Right hindlimb (tissue), 1 donor: Measurements from ENCODE around the gene ZDHHC4.
"Not testable (repeated sequence)": the region's sequence is repeated elsewhere in the genome, so short reads cannot be mapped to it uniquely, and the experiment has no call there.

Source experiments
- DNase-seq: peaks from one replicate; pipeline ENCODE4 v3.0.0-alpha.2; 2018

Gene ZDHHC4

DNA sequence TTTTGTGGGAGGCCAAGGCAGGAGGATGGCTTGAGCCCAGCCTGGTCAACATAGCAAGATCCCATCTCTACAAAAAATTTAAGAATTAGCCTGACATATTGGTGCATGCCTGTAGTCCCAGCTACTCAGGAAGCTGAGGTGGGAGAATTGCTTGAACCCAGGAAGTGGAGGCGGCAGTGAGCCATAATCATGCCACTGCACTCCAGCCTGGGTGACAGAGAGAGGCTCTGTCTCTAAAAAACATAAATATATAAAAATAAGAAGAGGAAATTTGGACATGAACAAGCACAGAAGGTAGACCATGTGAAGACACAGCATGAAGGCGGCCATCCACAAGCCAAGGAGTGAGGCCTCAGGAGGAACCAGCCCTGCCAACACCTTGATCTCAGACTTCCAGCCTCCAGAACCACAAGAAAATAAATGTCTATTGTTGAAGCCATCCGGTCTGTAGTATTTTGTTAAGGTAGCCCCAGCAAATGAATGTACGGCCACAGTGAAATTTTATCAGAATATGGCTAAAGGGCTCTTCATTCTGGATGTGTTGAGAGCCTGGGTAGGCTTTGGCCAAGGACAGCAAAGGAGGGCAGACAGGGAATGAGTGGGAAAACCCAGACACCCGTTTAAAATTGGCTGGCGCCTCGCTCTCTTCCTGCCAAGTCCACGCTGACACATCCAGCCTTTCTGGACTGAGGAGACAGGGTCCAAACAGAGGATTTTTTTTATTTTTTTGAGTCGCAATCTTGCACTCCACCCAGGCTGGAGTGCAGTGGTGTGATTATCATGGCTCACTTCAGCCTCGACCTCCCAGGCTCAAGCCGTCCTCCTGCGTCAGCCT lies 13.1 kb upstream of the ZDHHC4 start:
- DNase-seq: no peak

- no peak for DNase-seq
Observed at GRCh38 chr7:6565655-6566054, 11.6 kb upstream of the ZDHHC4 start.

DNA sequence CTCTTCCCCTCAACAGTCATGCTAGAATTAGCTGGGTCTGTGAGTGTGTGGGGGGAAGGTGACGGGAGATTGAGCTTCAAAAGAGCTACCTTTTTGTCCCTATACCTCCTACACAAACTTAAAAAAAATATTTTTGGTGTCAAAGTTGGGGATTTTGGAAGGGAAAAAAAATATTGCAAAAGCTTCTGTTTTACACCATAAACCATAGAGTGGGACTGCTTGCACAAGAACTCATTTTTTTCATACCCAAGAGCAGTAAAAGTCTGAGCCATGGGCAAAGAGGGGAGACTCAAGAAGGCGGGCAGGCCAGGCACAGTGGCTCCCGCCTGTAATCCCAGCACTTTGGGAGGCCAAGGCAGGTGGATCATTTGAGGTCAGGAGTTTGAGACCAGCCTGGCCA lies 9.4 kb upstream of the ZDHHC4 start:
- no peak for DNase-seq

DNA sequence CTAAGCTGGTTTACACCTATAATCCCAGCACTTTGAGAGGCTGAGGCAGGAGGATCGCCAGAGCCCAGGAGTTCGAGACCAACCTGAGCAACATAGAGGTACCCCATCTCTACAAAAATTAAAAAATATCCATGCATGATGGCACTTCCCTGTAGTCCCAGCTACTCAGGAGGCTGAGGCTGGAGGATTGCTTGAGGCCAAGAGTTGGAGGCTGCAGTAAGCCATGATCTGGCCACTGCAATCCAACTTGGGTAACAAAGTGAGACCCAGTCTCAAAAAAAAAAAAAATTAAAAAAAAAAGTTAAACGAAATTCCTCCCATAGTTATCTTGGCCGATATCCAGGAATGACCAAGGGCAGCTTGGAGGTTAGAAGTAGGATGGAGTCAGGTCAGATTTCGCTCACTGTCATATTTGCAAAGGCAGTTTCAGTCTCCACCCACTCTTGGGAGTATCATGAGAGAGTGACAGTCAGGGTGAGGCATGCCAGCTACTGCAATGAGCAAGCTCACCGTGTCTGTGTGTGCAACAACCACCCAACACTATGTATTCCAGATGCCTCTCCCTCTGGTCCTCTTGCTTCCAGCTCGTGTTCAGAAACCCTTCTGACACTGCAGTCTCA lies 6.0 kb upstream of the ZDHHC4 start:
- DNase-seq: no peak

DNA sequence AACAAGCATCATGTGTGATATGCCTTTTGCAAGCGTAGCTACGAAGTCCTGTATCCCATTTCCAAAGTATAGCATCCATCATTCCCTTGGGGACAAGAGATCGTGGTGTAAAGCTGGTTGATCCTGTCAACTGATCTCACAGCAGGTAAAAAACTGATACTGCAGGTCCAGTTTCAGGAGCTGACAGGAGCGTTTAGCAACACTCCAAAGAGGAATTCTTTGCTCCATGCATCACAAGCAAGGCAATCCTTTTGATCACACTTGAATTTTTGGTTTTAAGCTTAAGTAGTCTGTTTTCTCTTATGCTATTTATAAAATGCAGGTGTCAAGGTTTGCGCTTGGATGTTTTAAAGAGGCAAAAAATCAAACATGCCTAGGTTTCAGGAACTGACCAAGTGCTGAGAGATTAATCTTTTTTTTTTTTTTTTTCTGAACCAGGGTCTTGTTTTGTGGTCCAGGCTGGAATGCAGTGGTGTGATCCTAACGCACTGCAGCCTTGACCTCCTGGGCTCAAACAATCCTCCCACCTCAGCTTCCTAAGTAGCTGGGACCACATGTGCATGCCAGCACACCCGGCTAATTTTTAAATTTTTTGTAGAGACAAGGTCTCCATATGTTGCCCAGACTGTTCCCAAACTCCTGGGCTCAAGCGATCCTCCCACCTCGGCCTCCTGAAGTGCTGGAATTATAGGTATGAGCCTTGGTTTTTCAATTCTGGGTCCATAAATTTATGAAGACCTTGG lies 1.8 kb upstream of the ZDHHC4 start:
- no peak for DNase-seq

GRCh38 chr7:6576024-6576866 lies 1.0 kb upstream of the ZDHHC4 start:
- DNase-seq: no peak

DNA sequence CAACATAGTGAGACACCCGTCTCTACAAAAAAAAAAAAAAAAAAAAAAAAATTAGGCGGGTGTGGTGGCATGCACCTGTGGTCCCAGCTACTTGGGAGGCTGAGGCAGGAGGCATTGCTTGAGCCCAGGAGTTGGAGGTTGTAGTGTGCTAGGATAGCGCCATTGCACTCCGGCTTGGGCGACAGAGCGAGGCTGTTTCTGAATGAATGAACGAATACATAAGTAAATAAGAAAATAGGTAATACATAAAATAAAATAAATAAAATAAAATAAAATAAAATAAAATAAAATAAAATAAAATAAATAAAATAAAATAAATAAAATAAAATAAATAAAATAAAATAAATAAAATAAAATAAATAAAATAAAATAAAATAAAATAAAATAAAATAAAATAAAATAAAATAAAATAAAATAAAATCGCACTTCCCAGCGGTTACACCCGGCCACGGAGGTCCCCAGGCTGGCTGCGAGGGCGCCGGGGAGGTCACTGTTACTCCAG lies 336 bp upstream of the ZDHHC4 start:
- DNase-seq: not testable (repeated sequence)

GRCh38 chr7:6578114-6579084 lies 1.1 kb downstream of the ZDHHC4 start:
- no peak for DNase-seq

DNA sequence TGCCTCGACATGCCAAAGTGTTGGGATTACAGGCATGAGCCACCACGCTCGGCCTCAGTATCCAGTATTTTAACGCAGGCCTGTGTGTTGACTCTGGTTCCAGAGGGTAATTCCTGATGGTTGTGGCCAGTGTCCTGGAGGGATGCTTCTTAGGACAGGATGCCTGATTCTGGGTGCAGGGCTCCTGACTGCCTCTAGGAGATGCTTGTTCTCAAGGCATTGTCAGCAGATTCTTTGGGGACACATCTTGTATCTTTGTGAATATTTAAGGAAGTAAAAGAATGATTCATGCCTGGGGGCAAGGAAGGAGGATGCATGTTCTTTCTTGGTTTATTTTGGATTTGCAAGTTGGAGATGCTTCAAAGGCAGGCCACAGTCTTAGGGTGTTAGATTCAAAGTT lies 2.2 kb downstream of the ZDHHC4 start:
- DNase-seq: no peak

GRCh38 chr7:6585746-6586432 lies 8.6 kb downstream of the ZDHHC4 start:
- not testable (repeated sequence) for DNase-seq

DNA sequence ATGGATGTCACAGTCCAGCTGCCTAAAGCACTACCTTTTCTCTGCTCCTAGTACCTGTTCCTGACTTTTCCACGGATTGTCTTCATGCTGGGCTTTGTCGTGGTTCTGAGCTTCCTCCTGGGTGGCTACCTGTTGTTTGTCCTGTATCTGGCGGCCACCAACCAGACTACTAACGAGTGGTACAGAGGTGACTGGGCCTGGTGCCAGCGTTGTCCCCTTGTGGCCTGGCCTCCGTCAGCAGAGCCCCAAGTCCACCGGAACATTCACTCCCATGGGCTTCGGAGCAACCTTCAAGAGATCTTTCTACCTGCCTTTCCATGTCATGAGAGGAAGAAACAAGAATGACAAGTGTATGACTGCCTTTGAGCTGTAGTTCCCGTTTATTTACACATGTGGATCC lies 11.3 kb downstream of the ZDHHC4 start:
- no peak for DNase-seq

GRCh38 chr7:6589151-6589828 lies 12.0 kb downstream of the ZDHHC4 start:
- no peak for DNase-seq

DNA sequence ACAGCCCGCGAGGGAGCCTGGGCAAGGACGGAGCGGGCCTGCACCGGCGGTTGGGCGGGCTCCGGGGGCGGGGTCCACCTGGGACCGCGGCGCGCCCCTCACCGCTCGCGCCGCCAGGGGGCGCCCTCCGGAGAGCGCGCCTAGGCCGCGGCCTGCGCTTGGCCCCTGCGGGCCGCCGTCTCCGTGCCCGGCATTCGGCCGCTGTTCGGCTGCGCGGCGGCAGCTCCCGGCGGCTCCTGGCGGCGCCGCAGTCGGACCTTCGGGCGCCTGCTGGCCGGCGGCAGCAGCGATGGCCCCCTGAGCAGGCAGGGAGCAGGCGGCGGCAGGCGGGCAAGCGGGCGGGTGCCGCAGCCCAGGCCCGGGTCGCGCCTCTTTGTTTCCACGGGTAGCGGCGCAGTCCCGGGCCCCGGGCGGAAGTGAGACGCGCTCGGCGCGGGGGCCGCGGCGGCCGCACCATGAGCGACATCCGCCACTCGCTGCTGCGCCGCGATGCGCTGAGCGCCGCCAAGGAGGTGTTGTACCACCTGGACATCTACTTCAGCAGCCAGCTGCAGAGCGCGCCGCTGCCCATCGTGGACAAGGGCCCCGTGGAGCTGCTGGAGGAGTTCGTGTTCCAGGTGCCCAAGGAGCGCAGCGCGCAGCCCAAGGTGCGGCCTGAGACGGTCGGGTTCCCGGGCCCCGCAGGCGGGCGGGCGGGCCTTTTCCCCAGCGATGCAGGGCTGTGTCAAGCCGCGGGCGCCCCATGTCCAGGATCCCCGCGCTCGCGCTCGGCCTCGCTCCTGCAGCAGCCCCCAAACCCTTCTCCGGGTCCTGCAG lies 12.8 kb downstream of the ZDHHC4 start, which contains the start of gene INTS15:
Gene INTS15, plus strand, starts transcription at position 193 of the 816 bp plus-strand sequence. Its CDS starts 263 bp downstream, at position 456.
- DNase-seq: peak; percentile 85

- no peak for DNase-seq
Observed at GRCh38 chr7:6590645-6591110, 13.4 kb downstream of the ZDHHC4 start.

GRCh38 chr7:6600093-6600492 lies 22.8 kb downstream of the ZDHHC4 start:
- DNase-seq: no peak

GRCh38 chr7:6604458-6604857 lies 27.2 kb downstream of the ZDHHC4 start:
- no peak for DNase-seq

DNA sequence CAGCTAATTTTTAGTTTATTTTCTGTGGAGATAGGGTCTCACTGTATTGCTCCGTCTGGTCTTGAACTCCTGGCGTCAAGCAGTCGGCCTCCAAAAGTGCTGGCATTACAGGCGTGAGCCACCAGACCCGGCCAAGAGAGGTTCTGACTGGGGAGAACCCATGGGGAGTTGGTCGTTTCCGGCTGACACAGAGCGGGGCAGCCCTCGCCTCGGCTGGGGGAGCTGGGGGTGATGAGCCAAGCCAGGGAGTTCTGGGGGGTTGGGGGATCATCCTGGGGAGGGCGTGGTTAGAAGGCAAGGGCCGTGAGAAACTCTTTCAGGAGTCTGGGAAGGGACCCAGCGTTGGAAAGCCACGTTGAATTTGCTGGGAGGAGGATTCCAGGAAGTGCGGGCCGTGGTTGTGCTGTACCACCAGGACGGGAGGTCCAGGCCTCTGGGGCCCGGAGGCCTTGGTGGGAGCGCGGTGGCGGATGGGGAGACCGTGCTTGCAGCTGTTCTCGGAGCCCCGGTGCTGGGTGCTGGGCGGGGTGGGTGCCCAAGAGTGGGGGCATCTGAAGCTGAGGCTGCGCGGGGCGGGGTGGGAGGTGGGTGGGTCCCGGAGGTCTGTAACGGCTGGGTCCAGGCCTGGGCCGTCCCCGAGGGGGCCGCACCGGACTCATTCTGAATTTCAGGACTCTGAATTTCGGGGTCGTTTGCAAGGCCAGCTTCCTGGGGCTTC lies 29.8 kb downstream of the ZDHHC4 start:
- DNase-seq: no peak

DNA sequence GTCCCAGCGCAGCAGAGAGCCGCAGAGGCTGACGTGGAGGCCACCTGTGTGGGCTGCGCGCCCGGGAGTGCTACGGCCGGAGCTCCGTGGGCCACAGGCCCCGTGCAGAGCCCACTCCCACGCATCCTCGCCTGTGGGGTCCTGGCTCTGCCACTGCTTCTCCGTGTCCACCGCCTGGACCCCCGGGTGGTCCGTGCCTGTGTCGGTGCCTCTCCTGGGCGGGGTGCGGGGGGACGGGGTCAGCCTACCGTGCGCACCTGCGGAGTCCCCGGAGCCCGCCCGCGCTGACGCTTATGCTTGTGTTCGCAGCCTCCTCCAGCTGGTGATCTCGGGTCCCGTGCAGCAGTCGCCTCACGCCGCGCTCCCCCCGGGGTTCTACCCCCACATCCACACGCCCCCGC lies 30.4 kb downstream of the ZDHHC4 start:
- DNase-seq: no peak
